D721Med (cell line): Measurements from ENCODE around the gene IRGC.

Experiments used
- DNase-seq: peaks from one replicate; pipeline ENCODE4 v3.0.0; 2011; ENCODE audit warnings: low spot score; ENCODE audit not compliant: insufficient read length
- FAIRE-seq: peaks from 2 replicates; lab custom pipeline; 2011; peaks lifted over from hg19 to GRCh38; lab: Jason Lieb, UNC
- CTCF ChIP-seq: IDR thresholded peaks from 2 replicates; pipeline ENCODE4 v1.5.1; 2012; ENCODE audit warnings: mild to moderate bottlenecking, control low read depth; ENCODE audit not compliant: insufficient read depth; ENCODE audit errors: missing control alignments

The IRGC gene

GRCh38 chr19:43721469-43722048, 5.7 kb downstream of the IRGC start:
- FAIRE-seq (no peak), DNase-seq (no peak)
- TF ChIP-seq CTCF, result no peak

- FAIRE-seq, result no peak
- no peak for TF ChIP-seq CTCF
Measured at GRCh38 chr19:43723588-43723987, 7.7 kb downstream of the IRGC start.

GRCh38 chr19:43724896-43725295, 9.0 kb downstream of the IRGC start:
- no peak for FAIRE-seq
- TF ChIP-seq CTCF, result no peak
- no peak for DNase-seq

More at GRCh38 chr19:43723588-43723987, 7.7 kb downstream of the IRGC start:
- DNase-seq, result no peak

GRCh38 chr19:43725468-43725867, 9.6 kb downstream of the IRGC start:
- no peak for TF ChIP-seq CTCF
- no peak for FAIRE-seq
- no peak for DNase-seq

GRCh38 chr19:43726736-43727592, 11.1 kb downstream of the IRGC start:
- FAIRE-seq (no peak), DNase-seq (no peak)
- TF ChIP-seq CTCF, result no peak

GRCh38 chr19:43727593-43727853, 11.6 kb downstream of the IRGC start:
- FAIRE-seq (no peak), DNase-seq (no peak)

More at GRCh38 chr19:43727593-43727853, 11.6 kb downstream of the IRGC start:
- no peak for TF ChIP-seq CTCF
